Measurements from ENCODE around the gene RECQL5. TPM values are rescaled to one million over a fixed set of nuclear protein-coding genes. Genes with fewer than 3 reads are reported as not detected.
A peak's percentile ranks its signal among the peaks of the same experiment; 100 is the strongest.

Gene RECQL5
- total RNA-seq, 3 donors from 2014 or later (not counting 1 experiment from before 2014, with no cell fraction given): 33.4 to 39.1 (median 34.3) TPM

DNA sequence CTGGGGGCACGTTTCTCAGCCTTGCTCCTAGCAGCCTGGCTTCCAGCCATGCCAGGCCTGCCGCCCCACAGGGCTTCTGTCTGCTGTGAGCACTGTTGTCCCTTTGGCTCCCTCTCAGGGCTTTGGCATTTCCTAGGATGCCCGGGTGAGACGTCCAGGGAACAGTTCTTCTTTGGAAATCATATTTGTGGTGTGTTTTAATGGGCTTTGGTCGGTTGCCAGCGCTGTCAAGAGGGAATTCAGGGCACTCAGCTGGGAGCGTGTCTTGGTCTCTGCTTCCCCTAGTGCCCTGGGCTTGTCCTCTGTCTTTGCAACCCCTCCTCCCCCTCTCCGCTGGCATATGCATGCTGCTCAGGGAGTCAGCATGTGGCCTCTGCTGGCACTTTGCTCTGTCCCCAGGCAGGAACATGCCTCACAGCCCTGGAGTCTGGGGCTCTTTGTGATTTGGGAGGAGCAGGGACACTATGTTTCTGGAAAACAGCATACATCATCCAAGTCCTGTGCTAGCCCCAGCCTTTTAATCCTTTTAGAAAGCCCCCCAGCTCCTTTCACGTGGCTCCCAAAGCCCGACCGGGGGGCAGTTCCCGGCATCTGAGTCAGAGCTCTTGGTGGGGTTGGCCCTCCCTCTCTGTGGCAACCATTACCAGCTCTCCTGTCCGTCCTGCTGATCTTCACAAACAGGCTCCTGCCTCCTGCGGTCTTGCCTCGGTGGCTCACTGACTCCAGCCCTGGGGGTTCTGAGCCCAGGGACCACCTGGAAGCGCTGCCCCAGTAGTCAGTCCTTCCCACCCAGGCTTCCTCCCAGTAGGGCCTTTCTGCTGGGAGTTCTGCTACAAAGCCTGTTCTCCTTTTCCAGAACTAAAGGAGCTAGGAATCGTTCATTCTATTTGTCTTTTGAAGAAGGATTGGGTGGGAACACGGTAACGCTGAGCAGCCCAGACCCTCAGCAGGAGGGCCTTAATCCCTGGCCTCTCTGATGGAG lies 26.8 kb upstream of the RECQL5 start:
- Mint-ChIP-seq H3K27ac (no peak overlapping the region), H3K36me3 (no peaks in the 10 kb centered on the region), H3K9me3 (no peaks in the 10 kb centered on the region), H3K4me1 (peaks cover 39 to 42% of the 10 kb centered on the region in 2 donors), H3K4me3 (no peak overlapping the region), H3K27me3 (ENCODE audit: low read depth in 2 of 2) (no peaks in the 10 kb centered on the region)
- Histone ChIP-seq H3K36me3 (ENCODE audit: control insufficient read depth, insufficient read depth, low read length) (peaks cover 55% of the 10 kb centered on the region), H3K27ac (ENCODE audit: low read length) (no peak overlapping the region), H3K4me3 (ENCODE audit: low read length) (no peak overlapping the region), H3K9me3 (ENCODE audit: control insufficient read depth, insufficient read depth, low read length) (no peaks in the 10 kb centered on the region), H3K4me1 (ENCODE audit: control insufficient read depth, insufficient read depth, low read length) (peaks cover 28% of the 10 kb centered on the region), H3K27me3 (ENCODE audit: control insufficient read depth, insufficient read depth, low read length) (no peaks in the 10 kb centered on the region)
- ATAC-seq (no peak), DNase-seq (no peak)
- intact Hi-C loops (cut with micrococcal nuclease): no loop called here
- TF ChIP-seq, protein P1, sequence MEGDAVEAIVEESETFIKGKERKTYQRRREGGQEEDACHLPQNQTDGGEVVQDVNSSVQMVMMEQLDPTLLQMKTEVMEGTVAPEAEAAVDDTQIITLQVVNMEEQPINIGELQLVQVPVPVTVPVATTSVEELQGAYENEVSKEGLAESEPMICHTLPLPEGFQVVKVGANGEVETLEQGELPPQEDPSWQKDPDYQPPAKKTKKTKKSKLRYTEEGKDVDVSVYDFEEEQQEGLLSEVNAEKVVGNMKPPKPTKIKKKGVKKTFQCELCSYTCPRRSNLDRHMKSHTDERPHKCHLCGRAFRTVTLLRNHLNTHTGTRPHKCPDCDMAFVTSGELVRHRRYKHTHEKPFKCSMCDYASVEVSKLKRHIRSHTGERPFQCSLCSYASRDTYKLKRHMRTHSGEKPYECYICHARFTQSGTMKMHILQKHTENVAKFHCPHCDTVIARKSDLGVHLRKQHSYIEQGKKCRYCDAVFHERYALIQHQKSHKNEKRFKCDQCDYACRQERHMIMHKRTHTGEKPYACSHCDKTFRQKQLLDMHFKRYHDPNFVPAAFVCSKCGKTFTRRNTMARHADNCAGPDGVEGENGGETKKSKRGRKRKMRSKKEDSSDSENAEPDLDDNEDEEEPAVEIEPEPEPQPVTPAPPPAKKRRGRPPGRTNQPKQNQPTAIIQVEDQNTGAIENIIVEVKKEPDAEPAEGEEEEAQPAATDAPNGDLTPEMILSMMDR (IDR thresholded peaks at IDR 0.05): no peak
- WGBS (ENCODE audit: insufficient coverage): 93% methylated on average over 19 of the region's 19 CpGs

GRCh38 chr17:75692976-75693375 lies 26.0 kb upstream of the RECQL5 start:
- no peak overlapping the region for H3K4me3 Mint-ChIP-seq
- H3K4me1 ChIP-seq (ENCODE audit: control insufficient read depth, insufficient read depth, low read length): peaks cover 36% of the 10 kb centered on the region
- no peaks in the 10 kb centered on the region for H3K9me3 Mint-ChIP-seq
- DNase-seq: no peak
- ATAC-seq: no peak
- H3K9me3 ChIP-seq (ENCODE audit: control insufficient read depth, insufficient read depth, low read length): no peaks in the 10 kb centered on the region
- H3K4me3 ChIP-seq (ENCODE audit: low read length): no peak overlapping the region
- H3K36me3 Mint-ChIP-seq: no peaks in the 10 kb centered on the region
- TF ChIP-seq, protein P1 (IDR thresholded peaks at IDR 0.05): no peak
- no peaks in the 10 kb centered on the region for H3K27me3 ChIP-seq (ENCODE audit: control insufficient read depth, insufficient read depth, low read length)
- no peaks in the 10 kb centered on the region for H3K27me3 Mint-ChIP-seq (ENCODE audit: low read depth in 2 of 2)
- no peak overlapping the region for H3K27ac ChIP-seq (ENCODE audit: low read length)
- over 99% methylated on average over 13 of the region's 13 CpGs for WGBS (ENCODE audit: insufficient coverage)
- peaks cover 55% of the 10 kb centered on the region for H3K36me3 ChIP-seq (ENCODE audit: control insufficient read depth, insufficient read depth, low read length)
- H3K4me1 Mint-ChIP-seq: peaks cover 46 to 49% of the 10 kb centered on the region in 2 donors
- no peak overlapping the region for H3K27ac Mint-ChIP-seq
- intact Hi-C loops (cut with micrococcal nuclease): no loop called here

DNA sequence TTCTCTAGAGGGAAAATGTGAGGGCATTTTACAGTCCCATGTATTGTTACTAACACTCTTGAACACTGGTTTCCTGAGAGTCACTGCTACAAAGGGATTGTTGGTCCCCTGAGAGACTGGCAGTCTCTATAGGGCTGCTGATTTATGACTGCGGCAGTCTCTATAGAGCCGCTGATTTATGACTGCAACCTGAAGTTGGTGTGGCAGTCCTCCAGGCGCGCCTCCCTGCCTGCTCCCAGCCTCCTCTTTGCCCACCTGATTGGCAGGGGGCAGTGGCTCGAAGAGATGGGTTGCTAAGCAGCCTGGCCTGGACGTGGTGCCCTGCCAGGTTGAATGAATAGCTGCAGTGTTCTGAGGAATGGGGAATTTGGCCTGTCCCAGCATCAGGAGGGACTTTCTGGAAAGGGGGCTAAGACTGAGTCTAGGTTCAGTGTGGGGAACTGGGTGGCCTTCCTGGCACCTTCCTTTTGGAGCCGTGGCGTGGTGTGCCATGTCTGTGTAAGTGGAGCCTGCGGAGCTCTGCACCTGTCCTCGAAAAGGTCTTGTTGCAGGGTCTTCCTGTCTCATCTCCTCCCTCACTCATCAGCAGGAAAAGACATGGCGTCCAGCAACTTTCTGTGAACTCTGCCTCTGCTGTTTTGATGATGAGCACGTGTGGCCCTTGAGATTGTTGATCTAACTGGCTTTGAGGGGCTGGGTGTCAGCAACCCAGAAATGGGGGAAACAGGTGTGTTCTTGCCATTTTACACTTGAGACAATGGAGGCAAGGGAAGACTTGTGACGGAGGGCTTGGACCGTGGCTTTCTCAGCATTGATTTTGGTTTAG lies 25.1 kb upstream of the RECQL5 start:
- no peak overlapping the region for H3K4me3 ChIP-seq (ENCODE audit: low read length)
- no peaks in the 10 kb centered on the region for H3K9me3 ChIP-seq (ENCODE audit: control insufficient read depth, insufficient read depth, low read length)
- Mint-ChIP-seq H3K36me3 (no peaks in the 10 kb centered on the region), H3K9me3 (no peaks in the 10 kb centered on the region), H3K27ac (peak overlapping the region; percentile 31 to 79), H3K4me3 (peak overlapping the region; percentile 31), H3K27me3 (ENCODE audit: low read depth in 2 of 2) (no peaks in the 10 kb centered on the region), H3K4me1 (peaks cover 48 to 52% of the 10 kb centered on the region in 2 donors)
- DNase-seq (no peak), ATAC-seq (no peak)
- intact Hi-C loops (cut with micrococcal nuclease): no loop called here
- WGBS (ENCODE audit: insufficient coverage): 83% methylated on average over 14 of the region's 14 CpGs
- H3K27ac ChIP-seq (ENCODE audit: low read length): no peak overlapping the region
- H3K36me3 ChIP-seq (ENCODE audit: control insufficient read depth, insufficient read depth, low read length): peaks cover 51% of the 10 kb centered on the region
- TF ChIP-seq, protein P1 (IDR thresholded peaks at IDR 0.05): no peak
- peaks cover 45% of the 10 kb centered on the region for H3K4me1 ChIP-seq (ENCODE audit: control insufficient read depth, insufficient read depth, low read length)
- H3K27me3 ChIP-seq (ENCODE audit: control insufficient read depth, insufficient read depth, low read length): no peaks in the 10 kb centered on the region
